Stimulated activated naive CD8-positive, alpha-beta T cell treated with anti-CD3 and anti-CD28 coated beads, Interleukin-15, Interleukin-2, amounts not matched to agents 100 ng/mL and 50 ng/mL, for 24 hours (primary cell): ENCODE measurements around the gene FKBP3.
"Not testable (repeated sequence)": the region's sequence is repeated elsewhere in the genome, so short reads cannot be mapped to it uniquely, and the experiment has no call there.

Experiments used
- H3K27ac Mint-ChIP-seq: one replicate; pipeline ENCODE4 v1.8.0; 2021; ENCODE audit warnings: mild to moderate bottlenecking, mixed read lengths
- H3K27me3 Mint-ChIP-seq: one replicate; pipeline ENCODE4 v1.8.0; 2021; ENCODE audit warnings: mixed read lengths
- H3K36me3 Mint-ChIP-seq: one replicate; pipeline ENCODE4 v1.8.0; 2021; ENCODE audit warnings: low read depth, mixed read lengths
- H3K4me1 Mint-ChIP-seq: one replicate; pipeline ENCODE4 v1.8.0; 2021; ENCODE audit warnings: low read depth, mixed read lengths
- H3K4me3 Mint-ChIP-seq: one replicate; pipeline ENCODE4 v1.8.0; 2021; ENCODE audit warnings: mild to moderate bottlenecking, mixed read lengths
- H3K9me3 Mint-ChIP-seq: one replicate; pipeline ENCODE4 v1.8.0; 2021; ENCODE audit warnings: mixed read lengths

The FKBP3 gene

DNA sequence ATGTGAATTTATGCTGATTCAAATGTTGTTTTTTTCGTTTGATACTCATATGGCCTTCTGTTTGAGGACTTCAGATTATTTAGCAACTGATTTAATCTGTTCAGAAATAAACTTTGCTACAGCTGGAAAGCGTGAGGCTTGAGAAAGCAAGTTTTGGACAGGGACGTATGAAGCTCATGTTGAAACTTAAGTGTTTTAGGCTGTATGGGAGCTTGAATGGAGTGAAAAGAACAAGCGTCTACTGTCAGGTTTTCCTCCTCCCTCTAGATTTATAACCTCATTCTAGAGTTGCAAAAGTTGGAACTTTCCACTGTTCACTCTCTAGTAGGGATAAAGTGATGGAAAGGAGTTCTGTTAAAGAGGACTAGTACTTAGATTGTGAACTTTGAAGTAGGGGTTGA lies 49.3 kb downstream of the FKBP3 start:
- Mint-ChIP-seq H3K4me1 (peaks cover 58% of the 10 kb centered on the region), H3K4me3 (peak overlapping the region; percentile 92), H3K27me3 (no peaks in the 10 kb centered on the region), H3K36me3 (peaks cover 27% of the 10 kb centered on the region), H3K27ac (peak overlapping the region; percentile 94), H3K9me3 (no peaks in the 10 kb centered on the region)

GRCh38 chr14:45083976-45084722 lies 50.1 kb downstream of the FKBP3 start, which contains the start of gene PRPF39:
Gene PRPF39 (plus strand): TSS chr14:45084116. CDS start chr14:45095240, 11,124 bp downstream.
- Mint-ChIP-seq H3K4me1 (peaks cover 50% of the 10 kb centered on the region), H3K27me3 (no peaks in the 10 kb centered on the region), H3K27ac (peak within 1 kb of the TSS; percentile 94), H3K9me3 (no peaks in the 10 kb centered on the region), H3K36me3 (peaks cover 26% of the 10 kb centered on the region), H3K4me3 (peak within 1 kb of the TSS; percentile 92)

- Mint-ChIP-seq H3K27ac (peak overlapping the region; percentile 86), H3K4me3 (peak overlapping the region; percentile 92), H3K9me3 (no peaks in the 10 kb centered on the region), H3K27me3 (no peaks in the 10 kb centered on the region), H3K36me3 (peaks cover 26% of the 10 kb centered on the region), H3K4me1 (peaks cover 44% of the 10 kb centered on the region)
These were observed 50.7 kb downstream of the FKBP3 start for GRCh38 chr14:45083617-45083975.

DNA sequence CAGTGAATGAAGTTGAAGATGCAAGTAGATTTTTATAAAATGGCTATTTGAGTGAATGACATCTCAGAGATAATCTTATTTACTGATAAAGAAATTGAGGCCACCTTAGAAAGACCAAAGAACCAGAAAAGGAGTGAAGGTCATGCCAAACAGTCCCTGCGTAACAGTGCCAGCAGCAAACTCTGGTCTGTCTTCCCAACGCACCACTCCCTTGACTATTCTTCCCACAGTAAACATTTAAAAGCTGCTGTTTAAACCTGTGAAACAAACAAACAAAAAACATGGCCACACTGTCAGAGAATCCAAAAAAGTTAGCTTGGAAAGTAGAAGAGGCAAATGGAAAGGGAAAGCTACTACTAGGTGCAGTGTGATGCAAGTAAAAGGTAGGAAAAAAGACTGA lies 51.9 kb downstream of the FKBP3 start:
- H3K27me3 Mint-ChIP-seq, result no peaks in the 10 kb centered on the region
- H3K4me3 Mint-ChIP-seq, result peak overlapping the region; percentile 17
- no peaks in the 10 kb centered on the region for H3K9me3 Mint-ChIP-seq
- peaks cover 35% of the 10 kb centered on the region for H3K4me1 Mint-ChIP-seq
- H3K27ac Mint-ChIP-seq, result peak overlapping the region; percentile 58
- H3K36me3 Mint-ChIP-seq, result peaks cover 26% of the 10 kb centered on the region

- Mint-ChIP-seq H3K36me3 (peaks cover 18% of the 10 kb centered on the region), H3K4me1 (peaks cover 21% of the 10 kb centered on the region)
- not testable (repeated sequence) for H3K4me3 Mint-ChIP-seq, H3K27me3 Mint-ChIP-seq, H3K9me3 Mint-ChIP-seq, H3K27ac Mint-ChIP-seq
These were observed 53.2 kb downstream of the FKBP3 start for GRCh38 chr14:45081096-45081495.

- not testable (repeated sequence) for H3K27ac Mint-ChIP-seq, H3K9me3 Mint-ChIP-seq, H3K4me3 Mint-ChIP-seq, H3K27me3 Mint-ChIP-seq
- Mint-ChIP-seq H3K4me1 (peaks cover 15% of the 10 kb centered on the region), H3K36me3 (peaks cover 12% of the 10 kb centered on the region)
These were observed 53.8 kb downstream of the FKBP3 start for GRCh38 chr14:45080416-45080968.

GRCh38 chr14:45078323-45078722 lies 56.0 kb downstream of the FKBP3 start:
- H3K4me1 Mint-ChIP-seq, result peaks cover 3% of the 10 kb centered on the region
- H3K36me3 Mint-ChIP-seq, result peaks cover 5% of the 10 kb centered on the region
- no peaks in the 10 kb centered on the region for H3K9me3 Mint-ChIP-seq
- H3K27me3 Mint-ChIP-seq, result no peaks in the 10 kb centered on the region
- H3K27ac Mint-ChIP-seq, result no peak overlapping the region
- H3K4me3 Mint-ChIP-seq, result no peak overlapping the region

- peaks cover 18% of the 10 kb centered on the region for H3K36me3 Mint-ChIP-seq
- no peaks in the 10 kb centered on the region for H3K9me3 Mint-ChIP-seq
- H3K27me3 Mint-ChIP-seq, result no peaks in the 10 kb centered on the region
- no peak overlapping the region for H3K27ac Mint-ChIP-seq
- no peak overlapping the region for H3K4me3 Mint-ChIP-seq
- H3K4me1 Mint-ChIP-seq, result no peaks in the 10 kb centered on the region
These were observed 60.9 kb downstream of the FKBP3 start for GRCh38 chr14:45073231-45073879.

DNA sequence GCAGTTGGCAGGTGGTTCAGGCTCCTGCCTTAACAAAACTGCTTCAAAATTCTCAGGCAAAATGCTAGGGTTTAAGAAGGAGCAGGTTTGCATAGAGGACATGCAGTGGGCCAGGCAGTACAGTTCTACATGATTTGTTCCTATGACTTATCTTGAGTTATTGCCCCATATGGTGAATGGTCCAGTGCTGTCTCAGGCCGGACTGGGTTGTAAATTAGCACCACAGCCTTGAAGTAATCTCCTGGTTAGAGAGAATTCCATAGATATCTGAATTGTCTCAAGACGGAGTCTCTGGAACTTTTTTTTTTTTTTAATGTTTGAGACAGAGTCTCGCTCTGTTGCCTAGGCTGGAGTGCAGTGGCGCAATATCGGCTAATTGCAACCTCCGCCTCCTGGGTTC lies 62.2 kb downstream of the FKBP3 start:
- H3K4me3 Mint-ChIP-seq, result no peak overlapping the region
- H3K9me3 Mint-ChIP-seq, result no peaks in the 10 kb centered on the region
- H3K27me3 Mint-ChIP-seq, result no peaks in the 10 kb centered on the region
- H3K27ac Mint-ChIP-seq, result no peak overlapping the region
- H3K36me3 Mint-ChIP-seq, result peaks cover 18% of the 10 kb centered on the region
- H3K4me1 Mint-ChIP-seq, result no peaks in the 10 kb centered on the region

GRCh38 chr14:45070215-45070614 lies 64.1 kb downstream of the FKBP3 start:
- Mint-ChIP-seq H3K36me3 (peaks cover 13% of the 10 kb centered on the region), H3K27ac (no peak overlapping the region), H3K4me1 (no peaks in the 10 kb centered on the region)

GRCh38 chr14:45068396-45068795 lies 65.9 kb downstream of the FKBP3 start:
- Mint-ChIP-seq H3K27me3 (no peaks in the 10 kb centered on the region), H3K9me3 (no peaks in the 10 kb centered on the region), H3K27ac (no peak overlapping the region), H3K4me3 (no peak overlapping the region), H3K4me1 (no peaks in the 10 kb centered on the region), H3K36me3 (peaks cover 17% of the 10 kb centered on the region)

More at GRCh38 chr14:45070215-45070614, 64.1 kb downstream of the FKBP3 start:
- Mint-ChIP-seq H3K4me3 (no peak overlapping the region), H3K9me3 (no peaks in the 10 kb centered on the region), H3K27me3 (no peaks in the 10 kb centered on the region)

DNA sequence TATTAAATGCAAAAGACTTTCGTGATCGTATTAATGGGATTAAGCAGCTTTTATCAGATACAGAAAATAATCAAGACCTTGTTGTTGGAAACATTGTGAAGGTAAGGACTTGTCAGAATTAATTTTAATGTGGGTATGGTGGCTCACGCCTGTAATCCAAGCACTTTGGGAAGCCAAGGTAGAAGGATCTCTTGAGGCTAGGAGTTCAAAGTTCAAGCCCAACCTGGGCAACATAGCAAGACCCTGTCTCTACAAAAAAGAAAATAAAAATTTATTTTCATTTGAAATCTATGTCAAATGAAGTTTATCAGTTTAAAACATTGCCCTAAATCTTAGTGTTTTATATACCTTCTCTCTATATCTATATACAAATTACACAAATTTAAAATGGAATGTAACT lies 67.6 kb downstream of the FKBP3 start:
- Mint-ChIP-seq H3K27ac (no peak overlapping the region), H3K27me3 (no peaks in the 10 kb centered on the region), H3K4me3 (no peak overlapping the region), H3K36me3 (peaks cover 22% of the 10 kb centered on the region), H3K4me1 (no peaks in the 10 kb centered on the region), H3K9me3 (no peaks in the 10 kb centered on the region)

DNA sequence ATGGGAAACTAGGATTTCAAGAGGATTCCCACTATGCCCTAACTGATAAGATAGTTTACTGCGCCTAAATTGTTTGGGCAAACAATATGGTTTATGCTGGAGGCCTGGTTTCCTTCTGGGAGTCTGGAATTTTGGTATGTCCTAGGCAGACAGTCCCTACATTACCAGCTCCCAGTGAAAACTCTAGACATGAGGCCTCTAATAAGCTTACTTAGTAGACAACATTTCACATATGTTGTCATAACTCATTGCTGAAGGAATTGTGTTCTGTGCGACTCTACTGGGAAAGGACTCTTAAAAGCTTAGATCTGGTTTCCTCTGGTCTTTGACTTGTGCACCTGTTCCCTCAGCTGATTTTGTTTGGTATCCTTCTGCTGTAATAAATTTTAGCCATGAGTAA lies 68.3 kb downstream of the FKBP3 start:
- no peak overlapping the region for H3K27ac Mint-ChIP-seq
- H3K4me1 Mint-ChIP-seq, result no peaks in the 10 kb centered on the region
- no peaks in the 10 kb centered on the region for H3K9me3 Mint-ChIP-seq
- no peak overlapping the region for H3K4me3 Mint-ChIP-seq
- no peaks in the 10 kb centered on the region for H3K27me3 Mint-ChIP-seq
- H3K36me3 Mint-ChIP-seq, result peaks cover 22% of the 10 kb centered on the region
